Heart right ventricle (tissue), 16 donors: ENCODE data around the gene CCDC92B. TPM values are rescaled to one million over a fixed set of nuclear protein-coding genes. Genes with fewer than 3 reads are reported as not detected.

Source experiments
- ATAC-seq, 8 donors: fragments of 200-7000 bp; cut with Tn5 transposase; one replicate each; pipeline ENCODE4 v1.9.1; 2020; ENCODE audit warnings: mild to moderate bottlenecking in 8 of 8, moderate library complexity in 8 of 8, moderate number of reproducible peaks in 1 of 8
- DNase-seq, 2 donors: peaks; one replicate each; pipeline ENCODE4 v3.0.0-alpha.2; 2020
- H3K27ac ChIP-seq, 10 donors: fragments of 200-600 bp; sonication (generic) in 2 of 10; one replicate each; pipeline versions ENCODE4 v1.5.0 to v1.8.0; 2020 to 2022; ENCODE audit warnings: mild to moderate bottlenecking in 3 of 10
- H3K27me3 ChIP-seq, 7 donors: fragments of 200-600 bp; one replicate each; pipeline ENCODE4 v1.8.0; 2021 to 2022; ENCODE audit warnings: mild to moderate bottlenecking in 2 of 7
- H3K36me3 ChIP-seq, 9 donors: fragments of 200-600 bp; sonication (generic) in 1 of 9; one replicate each; pipeline versions ENCODE4 v1.5.0 to v1.8.0; 2020 to 2022; ENCODE audit warnings: mild to moderate bottlenecking in 2 of 9
- H3K4me1 ChIP-seq, 9 donors: fragments of 200-600 bp; sonication (generic) in 1 of 9; one replicate each; pipeline versions ENCODE4 v1.5.0 to v1.8.0; 2020 to 2022; ENCODE audit warnings: mild to moderate bottlenecking in 4 of 9
- H3K4me3 ChIP-seq, 10 donors: fragments of 200-600 bp; sonication (generic) in 2 of 10; one replicate each; pipeline versions ENCODE4 v1.5.0 to v1.8.0; 2020 to 2022; ENCODE audit warnings: mild to moderate bottlenecking in 7 of 10, moderate library complexity in 2 of 10
- H3K9me3 ChIP-seq, 11 donors: fragments of 200-600 bp in 10 of 11; sonication (generic) in 2 of 11; one replicate each; pipeline versions ENCODE4 v1.5.0 to v1.8.0; 2013 to 2022; ENCODE audit warnings: mild to moderate bottlenecking in 2 of 11, control low read depth in 1 of 11, moderate library complexity in 1 of 11
- CTCF ChIP-seq, 9 donors: fragments of 200-600 bp; sonication (generic) in 2 of 9; IDR thresholded peaks; one replicate each; pipeline versions ENCODE4 v1.5.0 to v1.8.0; 2021 to 2022; ENCODE audit warnings: antibody characterized with exemption in 9 of 9, mild to moderate bottlenecking in 5 of 9, moderate library complexity in 1 of 9
- WGBS, 2 donors: extraction: QIAGEN DNeasy Blood & Tissue Kit; methylation state at CpG; one replicate each; pipeline ENCODE4 v1.1.7; 2013; ENCODE audit warnings: inconsistent platforms in 1 of 2; 5-methylcytosine and 5-hydroxymethylcytosine counted together
- intact Hi-C, 10 donors: fragments of 100-400 bp; cut with DNase I; formaldehyde crosslinking; loops; one replicate each; pipeline versions ENCODE4 v1.11.1 to v1.14.2; 2022
- polyA plus RNA-seq, 2 donors: library from polyadenylated mRNA; stranded (reverse); fragments of 200-250 nt; gene quantifications; one replicate each; pipeline ENCODE4 v1.2.3, GENCODE V29; 2013
- total RNA-seq, 10 donors: library from RNA; stranded (reverse); fragmentation: NEBNext Ultra II Directional in 3 of 10; extraction: Animal tissue kit (Norgen Biotek cat#: 25700) in 3 of 10; gene quantifications; one replicate each; pipeline versions ENCODE4 v1.2.1 to v1.2.4, GENCODE V29; 2021 to 2023
- donor health status: Arrhythmogenic right ventricular cardiomyopathy.
- donor health status: ischemic (EF 13 %, LVEDD 7.1; RV severe dilation, severe dysfunction).
- donor health status: healthy with polysubstance abuse.
- donor health status: DM: no; HTN: yes; CAD: no.
- donor health status: DM: no; HTN: no; CAD: no.
- donor health status: ischemic (EF 25% LVEDD 6.9; RV normal size, moderate dysfunction).
- donor health status: ischemic (EF 25% LVEDD 5.7; RV mildly dilated, moderate dysfunction).
- donor health status: healthy.
- donor health status: DM: yes; HTN: yes; CAD: no.
- donor health status: Ischemic cardiomyopathy.
- donor health status: ischemic (EF 35%, LVEDD 5.7; RV mildly dilated, moderate dysfunction).
- donor health status: nonischemic (EF 11% LVEDD 7.7; RV severe dilation, severe dysfunction).
- donor health status: DM: yes; HTN: yes; CAD: no.
- donor health status: PGD.
- donor health status: ischemic (EF 29% LVEDD 5.4; RV normal size, mild dysfunction).
- donor health status: nonischemic (EF 23%, LVEDD 6.1; RV moderate dilation, normal function).

The CCDC92B gene
- total and polyA plus RNA-seq, 12 donors: 0.06 to 0.44 (median 0.19) TPM

GRCh38 chr17:2695243-2695960, 54.0 kb downstream of the CCDC92B start:
- DNase-seq: no peak
- intact Hi-C loops: no loop called here
- 91 to 97% methylated on average over 28 of the region's 28 CpGs for WGBS, 2 donors
- TF ChIP-seq CTCF (IDR thresholded peaks at IDR 0.05): no peak
- H3K4me1 ChIP-seq: peaks cover 0 to 6% (median 0%) of the 10 kb centered on the region in 9 donors
- H3K36me3 ChIP-seq: peaks cover 8 to 100% (median 84%) of the 10 kb centered on the region in 9 donors
- no peaks in the 10 kb centered on the region for H3K27me3 ChIP-seq
- no peak for ATAC-seq
- no peak overlapping the region for H3K4me3 ChIP-seq
- H3K9me3 ChIP-seq: no peaks in the 10 kb centered on the region
- no peak overlapping the region for H3K27ac ChIP-seq

GRCh38 chr17:2694381-2695242, 54.8 kb downstream of the CCDC92B start:
- TF ChIP-seq CTCF (IDR thresholded peaks at IDR 0.05): no peak
- no peak overlapping the region for H3K27ac ChIP-seq
- no peaks in the 10 kb centered on the region for H3K9me3 ChIP-seq
- DNase-seq (no peak), ATAC-seq (no peak)
- peaks cover 0 to 14% (median 2%) of the 10 kb centered on the region in 9 donors for H3K4me1 ChIP-seq
- peaks cover 6 to 99% (median 82%) of the 10 kb centered on the region in 9 donors for H3K36me3 ChIP-seq
- intact Hi-C loops: no loop called here
- no peak overlapping the region for H3K4me3 ChIP-seq
- WGBS, 2 donors: 89 to 91% methylated on average over 39 to 42 of the region's 42 CpGs
- no peaks in the 10 kb centered on the region for H3K27me3 ChIP-seq

- Histone ChIP-seq H3K4me1 (peaks cover 5 to 23% (median 10%) of the 10 kb centered on the region in 9 donors), H3K27ac (no peak overlapping the region), H3K9me3 (no peaks in the 10 kb centered on the region), H3K36me3 (peaks cover 6 to 95% (median 74%) of the 10 kb centered on the region in 9 donors), H3K4me3 (no peak overlapping the region), H3K27me3 (no peaks in the 10 kb centered on the region)
- 90 to 92% methylated on average over 37 of the region's 37 CpGs for WGBS, 2 donors
- no peak for TF ChIP-seq CTCF (IDR thresholded peaks at IDR 0.05)
- DNase-seq (no peak), ATAC-seq (no peak)
- intact Hi-C loops: no loop called here
Measured at GRCh38 chr17:2693561-2694380, 55.7 kb downstream of the CCDC92B start.

- Histone ChIP-seq H3K36me3 (peaks cover 6 to 88% (median 72%) of the 10 kb centered on the region in 9 donors), H3K27me3 (no peaks in the 10 kb centered on the region), H3K27ac (no peak overlapping the region), H3K4me1 (peaks cover 7 to 32% (median 13%) of the 10 kb centered on the region in 9 donors), H3K9me3 (no peaks in the 10 kb centered on the region), H3K4me3 (no peak overlapping the region)
- 88 to 95% methylated on average over 13 to 14 of the region's 14 CpGs for WGBS, 2 donors
- no peak for TF ChIP-seq CTCF (IDR thresholded peaks at IDR 0.05)
- DNase-seq (no peak), ATAC-seq (no peak)
- intact Hi-C loops: no loop called here
Measured at GRCh38 chr17:2692781-2693135, 56.7 kb downstream of the CCDC92B start.
